GM19035 (cell line): ENCODE data around the gene CCL3.
"Not testable (repeated sequence)": the region's sequence is repeated elsewhere in the genome, so short reads cannot be mapped to it uniquely, and the experiment has no call there.

Experiments
- ATAC-seq: cut with Tn5 transposase; IDR thresholded peaks from one replicate; pipeline ENCODE4 v1.9.1; 2021; ENCODE audit not compliant: unreplicated experiment

The CCL3 gene

DNA sequence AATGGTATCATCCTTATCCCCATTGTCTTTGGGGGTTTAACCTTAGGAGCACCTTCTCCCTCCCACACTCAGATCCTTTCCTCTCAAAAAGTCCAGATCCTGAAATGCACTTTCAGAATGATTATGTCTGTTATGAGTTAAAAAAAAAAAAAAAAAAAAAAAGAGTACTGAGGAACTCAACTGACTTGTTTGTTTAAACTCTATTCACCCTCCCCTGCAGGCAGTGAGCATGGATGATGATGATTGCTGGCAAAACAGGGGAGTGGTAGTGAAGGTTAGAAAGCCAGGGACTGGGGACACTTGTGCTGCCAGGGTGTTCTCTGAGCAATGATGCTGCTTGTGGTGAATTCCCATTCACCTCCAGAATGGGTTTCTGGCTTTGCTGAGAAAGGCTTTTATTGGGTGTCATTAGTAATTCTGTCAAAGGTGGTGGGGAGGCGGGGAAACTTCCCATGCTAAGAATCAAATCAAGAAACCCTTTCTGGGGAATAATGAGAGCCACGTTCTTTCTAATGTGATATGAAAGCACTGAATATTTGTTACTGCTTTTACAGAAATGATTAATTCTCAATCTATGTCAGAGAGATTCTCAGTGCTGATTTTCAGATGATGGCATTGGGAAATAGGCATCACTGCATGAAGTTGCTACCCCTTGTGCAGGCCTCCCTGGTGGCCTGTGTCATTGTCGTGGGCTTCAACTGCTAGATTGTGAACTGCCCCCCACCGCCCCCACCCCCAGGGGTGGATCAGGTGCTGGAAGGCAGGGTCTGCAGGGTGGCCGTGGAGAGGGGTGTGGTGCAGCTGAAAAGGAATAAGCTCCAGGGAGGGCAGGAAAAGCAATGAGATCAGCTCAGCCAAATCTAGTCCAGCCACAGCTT, 27.8 kb upstream of the CCL3 start:
- ATAC-seq, result no peak

DNA sequence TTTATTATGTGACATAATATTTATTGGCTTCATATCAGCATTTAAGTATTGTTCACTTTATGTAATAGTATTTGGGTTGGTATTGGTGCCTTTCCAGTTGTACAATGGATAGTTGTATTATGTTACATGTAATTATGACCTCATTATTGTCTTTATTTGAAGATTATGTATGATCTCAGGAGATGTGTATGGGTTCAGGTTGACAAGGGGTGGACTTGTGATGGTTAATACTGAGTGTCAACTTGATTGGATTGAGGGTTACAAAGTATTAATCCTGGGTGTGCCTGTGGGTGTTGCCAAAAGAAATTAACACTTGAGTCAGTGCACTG, 25.7 kb upstream of the CCL3 start:
- not testable (repeated sequence) for ATAC-seq

DNA sequence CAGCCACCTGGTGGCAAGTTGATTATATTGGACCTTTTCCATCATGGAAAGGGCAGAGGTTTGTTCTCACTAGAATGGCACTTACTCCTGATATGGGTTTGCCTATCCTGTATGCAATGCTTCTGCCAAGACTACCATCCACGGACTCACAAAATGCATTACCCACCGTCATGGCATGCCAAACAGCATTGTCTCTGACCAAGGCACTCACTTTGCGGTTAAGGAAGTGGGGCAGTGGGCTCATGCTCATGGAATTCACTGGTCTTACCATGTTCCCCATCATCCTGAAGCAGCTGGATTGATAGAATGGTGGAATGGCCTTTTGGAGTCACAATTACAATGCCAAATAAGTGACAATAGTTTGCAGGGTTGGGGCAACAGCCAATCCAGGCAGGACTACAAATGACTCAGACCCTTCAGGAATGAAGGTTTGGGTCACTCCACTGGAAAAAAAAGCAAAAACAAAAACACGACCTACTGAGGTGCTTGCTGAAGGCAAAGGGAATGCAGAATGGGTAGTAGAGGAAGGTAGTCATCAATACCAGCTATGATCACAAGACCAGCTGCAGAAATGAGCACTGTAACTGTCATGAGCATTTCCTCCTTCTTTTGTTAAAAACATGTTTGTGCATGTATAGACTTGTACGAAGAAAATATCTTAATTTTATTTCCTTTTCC, 25.2 kb upstream of the CCL3 start:
- not testable (repeated sequence) for ATAC-seq

DNA sequence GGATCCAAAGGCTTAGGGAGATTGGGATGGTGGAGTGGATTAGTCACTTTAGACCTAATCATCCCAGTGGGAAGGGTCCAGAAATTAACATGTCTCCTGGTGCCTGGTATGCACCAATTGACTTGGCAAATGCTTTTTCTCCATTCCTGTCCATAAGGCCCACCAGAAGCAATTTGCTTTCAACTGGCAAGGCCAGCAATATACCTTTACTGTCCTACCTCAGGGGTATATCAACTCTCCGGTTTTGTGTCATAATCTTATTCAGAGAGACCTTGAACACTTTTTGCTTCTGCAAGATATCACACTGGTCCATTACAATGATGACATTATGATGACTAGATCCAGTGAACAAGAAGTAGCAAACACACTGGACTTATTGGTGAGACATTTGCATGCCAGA, 23.2 kb upstream of the CCL3 start:
- ATAC-seq, result not testable (repeated sequence)

DNA sequence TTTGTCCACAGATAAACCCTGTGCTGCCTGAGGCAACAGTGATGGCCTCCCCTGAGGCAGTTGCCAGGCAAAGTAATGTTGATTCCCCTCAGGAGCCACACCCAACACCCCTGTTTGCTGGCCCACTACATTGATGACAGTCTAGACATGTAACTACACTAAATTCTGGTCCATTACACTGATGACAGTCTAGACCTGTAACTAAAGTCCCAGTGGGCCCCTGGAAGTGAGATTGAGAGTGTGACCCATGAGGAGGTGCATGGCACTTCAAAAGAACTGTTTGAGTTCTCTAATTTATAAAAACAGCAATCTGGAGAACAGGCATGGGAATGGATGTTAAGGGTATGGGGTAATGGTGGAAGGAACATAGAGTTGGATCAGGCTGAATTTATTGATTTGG, 22.6 kb upstream of the CCL3 start:
- ATAC-seq, result no peak

DNA sequence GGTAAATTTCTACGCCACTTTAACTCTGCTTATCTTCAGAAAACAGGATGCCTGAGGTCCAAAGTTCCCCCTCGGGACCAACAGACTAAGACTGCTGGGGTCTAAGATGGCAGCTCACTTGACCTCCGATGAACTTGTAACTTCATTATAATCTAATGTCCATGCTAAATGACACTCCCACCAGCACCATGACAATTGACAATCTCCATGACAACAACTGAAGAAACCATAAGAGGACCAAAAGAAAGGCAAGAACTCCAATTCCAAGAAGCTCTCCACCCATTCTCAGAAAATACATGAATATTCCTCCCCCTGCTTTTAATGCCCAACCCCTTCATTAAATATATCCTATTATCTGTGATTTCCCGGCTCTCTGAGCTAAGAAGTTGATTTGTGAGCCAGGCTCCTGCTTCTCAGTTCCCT, 21.1 kb upstream of the CCL3 start:
- no peak for ATAC-seq

DNA sequence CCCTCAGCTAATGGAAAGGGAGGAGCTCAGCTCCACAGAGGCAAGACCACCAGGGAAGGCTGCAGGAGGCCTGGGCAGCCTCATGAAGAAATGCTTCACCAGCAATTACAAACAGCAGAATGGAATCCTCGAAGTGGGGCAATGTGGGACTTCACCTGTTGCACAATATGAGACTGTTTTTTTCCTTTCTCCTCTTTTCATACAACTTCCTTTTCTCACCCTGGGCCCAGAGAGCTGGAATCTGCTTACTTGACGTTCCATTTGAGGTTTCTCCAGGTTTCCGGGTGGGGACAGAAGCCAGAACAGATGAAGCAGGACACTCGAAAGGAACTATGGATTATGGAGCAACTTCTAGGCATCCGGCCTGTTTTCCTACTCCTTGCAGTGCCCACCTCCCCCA, 18.3 kb upstream of the CCL3 start:
- not testable (repeated sequence) for ATAC-seq

DNA sequence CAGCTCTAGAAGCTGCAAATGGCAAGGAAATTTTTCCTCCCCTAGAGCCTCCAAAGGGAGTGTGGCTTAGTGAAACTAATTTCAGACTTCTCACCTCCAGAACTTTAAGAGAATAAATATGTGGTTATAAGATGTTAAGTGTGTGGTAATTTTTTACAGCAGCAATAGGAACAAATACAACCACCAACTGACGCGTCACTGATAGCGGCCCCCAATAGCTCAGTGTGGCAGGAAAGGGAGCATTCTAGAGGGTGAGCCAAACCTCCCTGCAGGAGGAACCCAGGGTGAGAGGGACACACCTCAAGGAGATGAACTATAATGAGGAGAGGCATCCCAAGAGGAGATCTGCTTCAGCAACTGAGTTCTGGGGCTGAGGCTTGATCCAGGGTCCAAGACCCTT, 17.7 kb upstream of the CCL3 start:
- no peak for ATAC-seq

DNA sequence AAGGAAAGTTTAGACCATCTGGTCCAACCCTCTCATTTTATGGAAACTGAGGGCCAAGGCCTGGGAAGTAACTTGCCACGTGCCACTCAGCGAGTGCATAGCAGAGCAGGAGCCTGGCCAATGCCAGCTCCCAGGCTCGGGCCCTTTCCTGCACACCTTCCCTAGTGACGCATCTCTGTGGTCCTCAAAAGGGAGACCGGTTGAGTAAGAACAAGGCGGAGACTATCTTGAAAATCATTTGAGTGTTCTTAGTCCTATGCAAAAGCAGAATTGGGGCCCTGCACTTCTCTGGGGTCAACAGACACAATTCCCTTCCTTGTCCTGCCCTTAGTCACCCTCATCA, 16.5 kb upstream of the CCL3 start:
- ATAC-seq, result no peak

DNA sequence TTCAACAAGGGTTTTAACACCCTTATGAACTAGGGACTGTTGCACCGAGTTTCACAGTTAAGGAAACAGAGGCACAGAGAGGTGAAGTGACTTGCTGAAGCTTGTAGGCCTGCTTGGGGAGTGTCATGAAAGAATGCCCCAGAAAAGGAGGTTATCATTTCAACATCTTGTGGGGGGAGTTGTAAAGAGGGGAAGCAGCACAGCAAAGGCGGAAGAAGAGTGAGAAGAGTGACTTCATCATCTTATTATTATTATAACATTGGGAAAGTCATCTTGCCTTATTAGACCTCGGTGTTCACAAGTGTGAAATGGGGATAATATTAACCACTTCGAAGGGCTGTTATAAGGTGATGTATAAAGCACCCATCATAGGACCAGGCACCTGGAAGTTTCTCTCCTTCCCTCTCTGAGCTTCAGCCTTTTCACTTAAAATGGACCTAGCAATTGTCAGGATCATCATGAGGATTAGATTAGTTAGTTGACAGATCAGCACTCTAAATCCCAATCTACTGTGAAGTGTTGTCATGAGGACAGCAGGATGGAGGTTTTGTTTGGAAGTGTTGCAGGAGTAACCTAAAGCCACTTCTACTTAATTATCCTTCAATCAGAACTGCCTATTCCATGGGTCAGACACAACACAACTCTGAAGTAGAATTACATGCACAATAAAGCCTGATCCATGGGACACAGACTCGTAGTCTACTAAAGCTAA, 16.0 kb upstream of the CCL3 start:
- no peak for ATAC-seq

DNA sequence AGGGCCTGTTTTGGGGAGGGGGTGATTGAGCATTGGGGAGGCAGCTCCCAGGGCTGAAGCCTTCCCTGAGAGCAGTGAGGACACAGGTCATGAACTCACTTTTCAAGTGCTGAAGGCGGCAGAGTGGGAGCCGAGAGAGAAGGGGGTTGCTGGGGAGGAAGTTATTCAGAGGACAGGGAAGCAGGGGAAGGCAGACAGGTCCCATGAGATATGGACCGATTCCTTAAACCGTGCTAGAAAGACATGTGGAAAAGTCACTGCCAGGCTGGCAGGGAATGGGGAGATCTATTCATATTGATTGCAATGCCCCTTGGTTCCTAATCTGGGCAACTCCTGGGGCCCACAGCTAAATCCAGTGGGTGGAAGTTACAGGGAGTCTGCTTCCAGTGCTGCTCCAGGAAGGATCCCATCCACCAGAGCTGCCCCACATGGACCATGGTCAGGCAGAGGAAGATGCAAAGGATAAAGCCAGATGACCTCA, 14.8 kb upstream of the CCL3 start:
- no peak for ATAC-seq

DNA sequence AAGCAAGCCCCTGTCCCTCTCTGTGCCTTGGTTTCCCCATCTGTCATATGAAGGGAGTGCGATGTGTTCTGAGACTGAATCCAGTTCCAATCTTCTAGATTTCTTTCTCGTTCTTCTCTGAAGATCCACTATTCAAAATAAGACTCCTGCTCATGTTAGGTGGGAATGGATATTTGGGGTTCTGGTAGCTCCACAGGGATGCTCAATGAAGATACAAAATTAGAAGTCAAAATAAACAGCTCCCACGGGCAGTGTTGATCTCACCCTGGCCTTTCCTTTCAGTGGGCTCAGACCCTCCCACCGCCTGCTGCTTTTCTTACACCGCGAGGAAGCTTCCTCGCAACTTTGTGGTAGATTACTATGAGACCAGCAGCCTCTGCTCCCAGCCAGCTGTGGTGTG, 14.3 kb upstream of the CCL3 start:
- not testable (repeated sequence) for ATAC-seq

DNA sequence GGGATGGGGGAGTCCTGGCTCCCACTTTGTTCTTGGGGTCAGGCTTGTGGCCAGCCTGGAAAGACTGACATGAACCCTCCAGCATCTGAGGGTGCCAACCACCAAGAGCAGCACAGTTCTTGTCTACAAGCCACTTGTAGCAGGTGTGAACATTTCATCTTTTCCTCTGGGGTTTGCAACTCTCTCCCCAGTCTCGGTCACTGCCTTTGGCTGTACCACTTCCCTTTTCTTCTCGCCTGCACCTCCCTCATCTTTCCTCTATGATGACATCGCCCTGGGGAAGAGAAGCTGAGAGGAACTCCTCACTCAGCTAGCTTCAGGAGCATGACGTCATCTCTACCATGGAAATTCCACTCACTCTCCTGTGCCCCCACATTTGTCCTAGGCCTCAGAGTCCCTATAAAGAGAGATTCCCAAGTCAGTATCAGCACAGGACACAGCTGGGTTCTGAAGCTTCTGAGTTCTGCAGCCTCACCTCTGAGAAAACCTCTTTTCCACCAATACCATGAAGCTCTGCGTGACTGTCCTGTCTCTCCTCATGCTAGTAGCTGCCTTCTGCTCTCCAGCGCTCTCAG, 13.5 kb upstream of the CCL3 start, which contains the start of gene CCL4:
Gene CCL4 (plus strand): TSS at position 427 of the 575 bp plus-strand sequence. CDS start 79 bp downstream, at position 506.
- peak; percentile 68 for ATAC-seq

DNA sequence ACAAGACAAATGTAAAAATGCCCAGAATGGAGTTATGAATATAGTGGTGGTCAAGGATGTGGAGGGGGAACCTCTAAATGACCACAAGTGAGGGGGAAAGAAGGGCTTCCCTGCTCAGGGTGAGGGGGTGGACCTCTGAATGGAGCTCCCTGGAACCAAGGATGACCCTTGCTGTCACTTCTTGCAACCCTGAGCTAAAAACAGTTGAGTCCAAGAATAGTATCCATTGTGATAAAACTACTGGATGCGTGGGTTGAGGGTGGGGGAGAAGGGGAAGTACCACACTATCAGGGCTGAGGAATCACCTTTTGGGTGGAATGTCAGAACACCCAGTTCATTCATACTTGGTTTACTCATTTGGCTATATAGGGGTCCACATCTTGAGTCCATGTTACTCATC, 9.1 kb upstream of the CCL3 start:
- not testable (repeated sequence) for ATAC-seq

DNA sequence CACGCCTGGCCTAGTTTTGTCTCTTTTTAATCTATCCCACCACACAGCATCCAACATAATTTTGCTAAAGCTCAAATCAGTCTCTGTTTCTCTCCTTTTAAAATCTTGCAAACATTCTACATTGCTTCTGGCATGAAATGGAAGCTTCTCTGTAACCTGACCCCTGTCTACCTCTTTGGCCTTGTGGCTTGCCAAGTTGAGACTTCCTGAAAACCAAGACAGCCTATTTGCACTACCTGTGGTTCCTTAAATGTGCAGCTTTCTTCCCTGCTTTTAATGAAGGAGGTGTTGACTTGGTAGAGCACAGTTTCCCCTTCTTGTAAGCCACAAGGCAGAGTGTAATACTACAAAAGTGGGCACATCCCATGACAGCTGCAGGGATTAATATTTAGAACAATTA, 6.0 kb upstream of the CCL3 start:
- ATAC-seq, result no peak

DNA sequence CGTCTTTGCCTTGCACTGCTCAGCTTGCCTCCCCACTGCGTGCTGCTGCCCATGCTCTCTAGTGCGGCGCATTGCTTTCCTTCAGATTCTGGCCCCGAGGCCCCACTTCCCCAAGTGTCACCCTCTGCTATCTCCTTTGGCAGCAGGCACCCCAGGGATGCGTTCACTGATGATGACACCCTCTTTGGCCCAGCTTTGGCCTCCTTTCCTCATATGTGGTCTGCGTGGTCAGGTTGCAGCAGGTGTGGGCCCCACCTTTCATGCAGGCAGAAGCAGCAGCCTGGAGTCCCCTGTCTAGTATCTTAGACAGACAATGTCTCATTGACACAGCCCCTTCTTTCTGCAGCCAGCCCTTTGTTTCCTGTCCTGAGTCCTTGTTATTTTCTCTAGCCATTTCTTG, 4.8 kb upstream of the CCL3 start:
- no peak for ATAC-seq

DNA sequence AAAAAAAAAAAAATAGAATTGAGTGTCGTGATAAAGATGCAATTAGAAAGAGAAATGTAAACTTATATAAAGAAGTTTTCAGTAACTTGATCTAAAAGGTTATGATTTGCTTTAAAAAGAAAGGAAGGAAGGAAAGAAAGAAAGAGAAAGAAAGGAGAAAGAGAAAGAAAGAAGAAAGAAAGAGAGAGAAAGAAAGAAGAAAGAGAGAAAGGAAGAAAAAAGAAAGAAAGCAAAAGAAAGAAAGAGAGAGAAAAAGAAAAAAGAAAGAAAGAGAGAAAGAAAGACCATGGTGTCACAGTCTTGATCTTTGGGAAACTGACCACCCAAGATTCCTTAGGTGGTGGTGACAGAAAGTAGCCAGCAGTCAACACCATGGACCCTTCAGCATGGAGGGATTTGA, 4.3 kb upstream of the CCL3 start:
- ATAC-seq, result no peak

DNA sequence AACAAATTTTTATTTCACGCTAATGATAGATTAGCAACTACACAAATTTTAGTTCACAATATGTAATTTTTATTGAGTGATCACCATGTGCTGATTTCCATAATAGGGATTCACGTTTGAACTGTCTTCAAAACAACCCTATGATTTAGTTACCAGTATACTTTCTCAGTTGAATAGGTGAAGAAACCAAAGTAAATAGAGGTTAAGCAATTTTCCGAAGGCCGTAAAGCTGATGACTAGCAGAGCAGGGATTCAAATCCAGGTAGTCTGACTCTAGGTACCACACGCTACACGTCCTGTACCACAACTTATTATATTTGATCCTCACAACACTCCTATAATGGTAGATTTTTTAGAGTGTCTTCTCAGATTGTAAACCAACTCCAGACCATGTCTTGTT, 2.8 kb upstream of the CCL3 start:
- not testable (repeated sequence) for ATAC-seq

DNA sequence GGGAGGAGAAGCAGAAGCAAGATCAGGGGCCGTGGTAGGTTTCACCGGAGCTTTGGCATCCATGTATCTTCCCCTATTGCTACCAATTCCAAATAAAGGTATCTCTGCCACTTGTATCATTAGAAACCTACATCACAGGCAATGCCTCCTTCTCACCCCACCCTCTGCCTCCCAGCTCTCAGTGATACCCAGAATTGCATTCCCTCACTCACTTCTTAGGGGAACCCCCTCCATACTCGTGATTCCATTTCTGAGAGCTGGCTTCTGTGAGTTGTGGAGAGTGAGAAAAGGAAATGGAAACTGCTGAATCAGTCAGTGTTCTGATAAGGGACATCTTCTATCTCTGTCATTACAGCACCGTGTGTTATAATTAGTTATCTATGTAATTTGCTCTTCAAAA, 2.3 kb upstream of the CCL3 start:
- no peak for ATAC-seq

DNA sequence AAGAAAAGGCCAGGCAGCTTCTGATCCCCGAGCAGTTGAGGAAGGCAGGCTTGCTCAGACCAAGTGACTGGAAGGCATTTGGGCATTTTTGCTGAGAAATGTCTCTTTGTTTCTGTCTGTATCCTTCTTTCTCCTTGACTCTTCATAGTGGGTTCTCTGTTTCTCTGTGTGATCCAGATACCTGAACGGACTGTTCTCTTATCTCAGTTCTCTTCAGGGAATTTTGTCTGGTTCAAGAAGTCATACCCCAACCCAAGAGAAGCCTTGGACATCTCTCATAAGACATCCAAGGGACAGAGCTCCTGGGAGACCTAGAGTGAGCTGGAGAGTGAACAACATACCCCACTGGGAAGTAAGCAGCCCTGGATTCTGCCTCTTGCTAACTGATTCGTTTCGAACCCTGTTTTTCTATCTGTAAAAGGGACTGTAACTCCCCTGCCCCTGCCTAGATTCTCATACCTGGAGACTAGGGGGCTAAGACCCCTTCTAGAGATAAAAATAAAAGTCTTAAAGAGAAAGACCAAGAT, 541 bp downstream of the CCL3 start:
- no peak for ATAC-seq

DNA sequence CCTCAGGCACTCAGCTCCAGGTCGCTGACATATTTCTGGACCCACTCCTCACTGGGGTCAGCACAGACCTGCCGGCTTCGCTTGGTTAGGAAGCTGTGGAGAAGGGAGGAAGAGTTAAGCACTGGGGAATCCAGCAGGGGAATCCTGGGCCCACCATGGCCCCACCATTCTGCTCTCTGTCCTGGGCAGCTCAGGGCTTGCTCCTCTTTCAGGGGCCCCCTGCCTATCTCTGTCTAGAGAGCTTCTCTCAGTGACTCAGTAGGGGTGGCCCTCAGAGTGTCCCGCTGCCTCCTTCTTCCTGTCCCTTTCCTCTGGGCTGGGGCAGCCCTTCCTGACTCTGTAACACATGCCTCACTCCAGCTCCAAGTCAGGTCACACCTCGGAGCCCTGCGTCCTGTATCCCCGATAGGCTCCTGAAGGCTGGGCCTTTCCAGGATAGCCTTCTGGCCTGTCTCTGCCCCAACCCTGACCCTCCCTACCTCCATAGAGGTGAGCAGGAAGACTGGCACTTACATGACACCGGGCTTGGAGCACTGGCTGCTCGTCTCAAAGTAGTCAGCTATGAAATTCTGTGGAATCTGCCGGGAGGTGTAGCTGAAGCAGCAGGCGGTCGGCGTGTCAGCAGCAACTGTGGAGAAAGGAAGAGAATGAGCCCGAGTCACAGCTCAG, 1.1 kb downstream of the CCL3 start:
- no peak for ATAC-seq
